Right hindlimb (tissue), 1 donor: ENCODE data around the gene SCLY.
"Not testable (repeated sequence)": the region's sequence is repeated elsewhere in the genome, so short reads cannot be mapped to it uniquely, and the experiment has no call there.

ENCODE experiments used
- DNase-seq: peaks from one replicate; pipeline ENCODE4 v3.0.0-alpha.2; 2018

Gene SCLY

GRCh38 chr2:238042090-238042489 is 18.7 kb upstream of the SCLY start:
- DNase-seq, result no peak

GRCh38 chr2:238042849-238043584 is 17.8 kb upstream of the SCLY start:
- no peak for DNase-seq

- DNase-seq, result no peak
Observed at GRCh38 chr2:238043851-238044250, 16.9 kb upstream of the SCLY start.

GRCh38 chr2:238045575-238045974 is 15.2 kb upstream of the SCLY start:
- DNase-seq, result no peak

GRCh38 chr2:238046725-238047270 is 14.0 kb upstream of the SCLY start:
- DNase-seq, result no peak

- DNase-seq, result no peak
Observed at GRCh38 chr2:238053191-238053776, 7.5 kb upstream of the SCLY start.

GRCh38 chr2:238055841-238056240 is 5.0 kb upstream of the SCLY start:
- DNase-seq, result no peak

GRCh38 chr2:238057696-238058575 is 2.9 kb upstream of the SCLY start:
- not testable (repeated sequence) for DNase-seq

GRCh38 chr2:238059505-238059904 is 1.3 kb upstream of the SCLY start:
- no peak for DNase-seq

- DNase-seq, result no peak
Observed at GRCh38 chr2:238060096-238060541, 682 bp upstream of the SCLY start.

- DNase-seq, result peak; percentile 40
Observed at GRCh38 chr2:238061315-238062202, 758 bp downstream of the SCLY start.

- DNase-seq, result no peak
Observed at GRCh38 chr2:238063414-238064189, 2.8 kb downstream of the SCLY start.

- no peak for DNase-seq
Observed at GRCh38 chr2:238064376-238064775, 3.6 kb downstream of the SCLY start.

- DNase-seq, result no peak
Observed at GRCh38 chr2:238065071-238065846, 4.5 kb downstream of the SCLY start.

GRCh38 chr2:238066218-238066617 is 5.4 kb downstream of the SCLY start:
- DNase-seq, result no peak

GRCh38 chr2:238066718-238067117 is 5.9 kb downstream of the SCLY start:
- DNase-seq, result not testable (repeated sequence)

GRCh38 chr2:238067939-238068338 is 7.1 kb downstream of the SCLY start:
- DNase-seq, result no peak

GRCh38 chr2:238069021-238069709 is 8.4 kb downstream of the SCLY start:
- no peak for DNase-seq

GRCh38 chr2:238069877-238070276 is 9.1 kb downstream of the SCLY start:
- no peak for DNase-seq

GRCh38 chr2:238075397-238075796 is 14.6 kb downstream of the SCLY start:
- no peak for DNase-seq
